Gastroesophageal sphincter (tissue), 2 donors: Measurements from ENCODE around the gene GRK1.

Experiments
- POLR2A ChIP-seq, 2 donors: fragments of 450-650 bp; IDR thresholded peaks; one replicate each; pipeline ENCODE4 v1.6.1; 2017; ENCODE audit warnings: antibody characterized with exemption in 2 of 2, mild to moderate bottlenecking in 2 of 2, moderate library complexity in 1 of 2
- POLR2AphosphoS5 ChIP-seq: sonication (generic); formaldehyde crosslinking; IDR thresholded peaks from one replicate; pipeline ENCODE4 v1.6.1; 2017; ENCODE audit warnings: antibody characterized with exemption

- TF ChIP-seq POLR2A (IDR thresholded peaks at IDR 0.05) (no peak), POLR2AphosphoS5 (no peak)
These were observed 37.2 kb upstream of the GRK1 start for GRCh38 chr13:113629866-113630265.
